Endothelial cell of umbilical vein (primary cell): ENCODE data around the gene PIEZO2. TPM values are rescaled to one million over a fixed set of nuclear protein-coding genes. Genes with fewer than 3 reads are reported as not detected.

Source experiments
- BruUV-seq: library from RNA; stranded (reverse); fragments of 400-500 nt; replicated peaks from 2 replicates; lab custom pipeline; 2021; lab: Mats Ljungman, UMichigan
- CTCF ChIA-PET: fragments of 300-600, 350-600 bp; sonication (Branson Sonifier 250); formaldehyde crosslinking; loops from one replicate; lab custom pipeline; 2021; ENCODE audit warnings: antibody characterized with exemption, inconsistent platforms; lab: Charles Lee
- POLR2A ChIA-PET: fragments of 300-600, 350-600 bp; sonication (Branson Sonifier 250); formaldehyde crosslinking; loops from one replicate; lab custom pipeline; 2021; ENCODE audit warnings: antibody characterized with exemption, inconsistent platforms; lab: Charles Lee
- DNase-seq: peaks from one replicate; pipeline ENCODE4 v3.0.0-alpha.2; 2011; ENCODE audit warnings: low read depth, low spot score
- FAIRE-seq: peaks from 2 replicates; lab custom pipeline; 2011; peaks lifted over from hg19 to GRCh38; lab: Jason Lieb, UNC
- H2AFZ ChIP-seq: 2 replicates; pipeline ENCODE4 v1.6.0; 2012; ENCODE audit warnings: low read depth, low read length, control low read depth, inconsistent platforms
- H3K27ac ChIP-seq: 2 replicates; pipeline ENCODE4 v1.5.1; 2011; ENCODE audit warnings: low read depth, mild to moderate bottlenecking, control low read depth, low read length, moderate library complexity; ENCODE audit not compliant: insufficient read depth
- H3K27me3 ChIP-seq, 2 experiments: 2 replicates each; pipeline versions ENCODE4 v1.6.0 to v1.6.1; 2011; ENCODE audit warnings: low read length in 2 of 2, mixed read lengths in 1 of 2; ENCODE audit not compliant: control insufficient read depth in 2 of 2, insufficient read depth in 2 of 2
- H3K36me3 ChIP-seq, 2 experiments: 2 replicates in 1 of 2; 3 replicates in 1 of 2; pipeline ENCODE4 v1.5.1; 2011; ENCODE audit warnings: low read length in 2 of 2, mild to moderate bottlenecking in 1 of 2, moderate library complexity in 1 of 2; ENCODE audit not compliant: control insufficient read depth in 2 of 2, insufficient read depth in 2 of 2; ENCODE audit errors: extremely low read depth in 1 of 2
- H3K4me1 ChIP-seq: 3 replicates; pipeline ENCODE4 v1.5.1; 2011; ENCODE audit warnings: mild to moderate bottlenecking, low read length; ENCODE audit not compliant: control insufficient read depth, insufficient read depth; ENCODE audit errors: extremely low read depth
- H3K4me2 ChIP-seq: 2 replicates; pipeline ENCODE4 v1.6.1; 2011; ENCODE audit warnings: low read length, control low read depth, mixed read lengths; ENCODE audit not compliant: insufficient read depth
- H3K4me3 ChIP-seq, 3 experiments: fragments of 200-600 bp in 1 of 3; sonication (generic), shearing (Covaris generic) in 1 of 3; replicated peaks in 1 of 3; 2 replicates each; pipeline ENCODE4 v1.5.1; 2011 to 2016; ENCODE audit warnings: control low read depth in 3 of 3, low read length in 3 of 3, mild to moderate bottlenecking in 2 of 3, inconsistent platforms in 1 of 3, low read depth in 1 of 3, moderate library complexity in 1 of 3; ENCODE audit not compliant: insufficient read depth in 1 of 3
- H3K79me2 ChIP-seq: 2 replicates; pipeline ENCODE4 v1.6.0; 2012; ENCODE audit warnings: low read length, inconsistent platforms; ENCODE audit not compliant: control insufficient read depth, insufficient read depth
- H3K9ac ChIP-seq: replicated peaks from 2 replicates; pipeline ENCODE3; 2011; ENCODE audit warnings: low read length, control low read depth; ENCODE audit not compliant: insufficient read depth; ENCODE audit errors: extremely low read depth
- H3K9me1 ChIP-seq: replicated peaks from 3 replicates; pipeline ENCODE4 v1.6.0; 2011; ENCODE audit warnings: mild to moderate bottlenecking, low read length; ENCODE audit not compliant: control insufficient read depth, insufficient read depth; ENCODE audit errors: extremely low read depth
- H3K9me3 ChIP-seq: replicated peaks from 2 replicates; pipeline ENCODE4 v1.5.1; 2012; ENCODE audit warnings: low read length, inconsistent platforms; ENCODE audit not compliant: control insufficient read depth, insufficient read depth
- H4K20me1 ChIP-seq: replicated peaks from 2 replicates; pipeline ENCODE3; 2011; ENCODE audit warnings: mild to moderate bottlenecking, low read length; ENCODE audit not compliant: control insufficient read depth, insufficient read depth; ENCODE audit errors: extremely low read depth
- EZH2 ChIP-seq: IDR thresholded peaks from 2 replicates; pipeline ENCODE4 v1.6.1; 2012; ENCODE audit warnings: borderline replicate concordance, low read depth, mild to moderate bottlenecking, moderate library complexity, low read length, inconsistent platforms; ENCODE audit not compliant: severe bottlenecking
- FOS ChIP-seq: IDR thresholded peaks from 2 replicates; pipeline ENCODE4 v1.6.1; 2011; ENCODE audit warnings: mild to moderate bottlenecking, low read length, moderate library complexity, borderline replicate concordance; ENCODE audit not compliant: insufficient read depth
- GATA2 ChIP-seq: IDR thresholded peaks from 2 replicates; pipeline ENCODE4 v1.7.0; 2011; ENCODE audit warnings: low read depth, mild to moderate bottlenecking, moderate library complexity, mixed read lengths, low read length; ENCODE audit not compliant: insufficient read length, insufficient read depth
- JUN ChIP-seq: IDR thresholded peaks from 2 replicates; pipeline ENCODE4 v1.6.1; 2011; ENCODE audit warnings: borderline replicate concordance, low read depth; ENCODE audit not compliant: insufficient read length, insufficient read depth
- MYC ChIP-seq: IDR thresholded peaks from one replicate; pipeline ENCODE4 v1.6.1; 2011; ENCODE audit warnings: mild to moderate bottlenecking, low read depth, low read length
- POLR2A ChIP-seq: IDR thresholded peaks from 2 replicates; pipeline ENCODE4 v1.6.1; 2012; ENCODE audit warnings: low read depth, mild to moderate bottlenecking, control low read depth, low read length
- POLR2AphosphoS5 ChIP-seq: IDR thresholded peaks from 2 replicates; pipeline ENCODE4 v1.6.1; 2012; ENCODE audit warnings: low read depth, mild to moderate bottlenecking, control low read depth, low read length, moderate library complexity; ENCODE audit not compliant: insufficient read depth
- dilution Hi-C: fragments of 300-500 bp; cut with MboI; formaldehyde crosslinking; loops from one replicate; pipeline ENCODE4 v1.15.0; 2019; ENCODE audit warnings: low sequenced_read_pairs; ENCODE audit not compliant: extremely low pct_ligation_motif_present
- intact Hi-C: fragments of 100-400 bp; cut with micrococcal nuclease; formaldehyde crosslinking; loops from one replicate; pipeline ENCODE4 v1.10.0; 2022
- polyA plus RNA-seq, 4 experiments: library from polyadenylated mRNA; depleted of rRNA in 3 of 4; stranded (reverse) in 3 of 4; unstranded in 1 of 4; fragments of >200 nt; gene quantifications; 2 replicates each; pipeline versions ENCODE4 v1.2.1 to v1.2.3, GENCODE V29; 2011 to 2012; ENCODE audit warnings: missing spikeins in 1 of 4
- total RNA-seq: library from RNA; stranded (reverse); gene quantifications from 2 replicates; pipeline ENCODE4 v1.2.3, GENCODE V29; 2021
- TF ChIP-seq, protein P1 (sequence below): IDR thresholded peaks from 2 replicates; pipeline ENCODE4 v1.6.1; 2011; ENCODE audit not compliant: insufficient read depth, insufficient read length
- TF ChIP-seq, protein P2 (sequence below), 2 donors: IDR thresholded peaks; 1 replicate in 1 of 2; 2 replicates in 1 of 2; pipeline ENCODE4 v1.5.1; 2011; ENCODE audit warnings: low read length in 2 of 2, mild to moderate bottlenecking in 2 of 2, moderate library complexity in 2 of 2, control low read depth in 1 of 2, inconsistent platforms in 1 of 2, low read depth in 1 of 2; ENCODE audit not compliant: insufficient read depth in 1 of 2; ENCODE audit errors: extremely low read depth in 1 of 2

PIEZO2 gene
- total and polyA plus RNA-seq, 2 donors (not counting 3 experiments of a cell fraction or from before 2014, with no cell fraction given) = 1.7 to 11.2 TPM

DNA sequence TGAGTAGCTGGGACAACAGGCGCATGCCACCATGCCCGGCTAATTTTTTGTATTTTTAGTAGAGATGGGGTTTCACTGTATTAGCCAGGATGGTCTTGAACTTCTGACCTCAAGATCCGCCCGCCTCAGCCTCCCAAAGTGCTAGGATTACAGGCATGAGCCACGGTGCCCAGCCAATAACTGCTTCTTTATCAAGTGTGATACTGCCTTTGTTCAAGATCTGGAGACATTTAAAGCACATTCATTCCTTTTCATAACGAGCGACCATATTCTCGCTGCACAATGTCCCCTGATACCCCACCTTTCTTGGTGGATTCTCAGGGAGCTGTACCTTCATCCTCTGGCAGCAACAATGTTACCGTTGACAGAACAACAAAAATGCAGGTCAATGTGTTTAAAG, 75.4 kb downstream of the PIEZO2 start:
- no TSS peak for BruUV-seq
- no peak for TF ChIP-seq MYC
- TF ChIP-seq, protein P1, sequence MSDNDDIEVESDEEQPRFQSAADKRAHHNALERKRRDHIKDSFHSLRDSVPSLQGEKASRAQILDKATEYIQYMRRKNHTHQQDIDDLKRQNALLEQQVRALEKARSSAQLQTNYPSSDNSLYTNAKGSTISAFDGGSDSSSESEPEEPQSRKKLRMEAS = no peak
- no peak for TF ChIP-seq GATA2
- TF ChIP-seq, protein P2, sequence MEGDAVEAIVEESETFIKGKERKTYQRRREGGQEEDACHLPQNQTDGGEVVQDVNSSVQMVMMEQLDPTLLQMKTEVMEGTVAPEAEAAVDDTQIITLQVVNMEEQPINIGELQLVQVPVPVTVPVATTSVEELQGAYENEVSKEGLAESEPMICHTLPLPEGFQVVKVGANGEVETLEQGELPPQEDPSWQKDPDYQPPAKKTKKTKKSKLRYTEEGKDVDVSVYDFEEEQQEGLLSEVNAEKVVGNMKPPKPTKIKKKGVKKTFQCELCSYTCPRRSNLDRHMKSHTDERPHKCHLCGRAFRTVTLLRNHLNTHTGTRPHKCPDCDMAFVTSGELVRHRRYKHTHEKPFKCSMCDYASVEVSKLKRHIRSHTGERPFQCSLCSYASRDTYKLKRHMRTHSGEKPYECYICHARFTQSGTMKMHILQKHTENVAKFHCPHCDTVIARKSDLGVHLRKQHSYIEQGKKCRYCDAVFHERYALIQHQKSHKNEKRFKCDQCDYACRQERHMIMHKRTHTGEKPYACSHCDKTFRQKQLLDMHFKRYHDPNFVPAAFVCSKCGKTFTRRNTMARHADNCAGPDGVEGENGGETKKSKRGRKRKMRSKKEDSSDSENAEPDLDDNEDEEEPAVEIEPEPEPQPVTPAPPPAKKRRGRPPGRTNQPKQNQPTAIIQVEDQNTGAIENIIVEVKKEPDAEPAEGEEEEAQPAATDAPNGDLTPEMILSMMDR (IDR thresholded peaks at IDR 0.05; ENCODE audit: extremely low read depth in 1 of 2, insufficient read depth in 1 of 2, low read depth in 1 of 2, low read length in 2 of 2) = no peak
- no peak for TF ChIP-seq POLR2AphosphoS5
- no peak for TF ChIP-seq EZH2
- TF ChIP-seq JUN = no peak
- TF ChIP-seq FOS = no peak
- no peak for TF ChIP-seq POLR2A
- Histone ChIP-seq H3K27me3 (peaks cover 0 to 2% of the 10 kb centered on the region in 2 experiments), H3K9ac (no peak overlapping the region), H3K9me3 (no peaks in the 10 kb centered on the region), H3K79me2 (no peaks in the 10 kb centered on the region), H3K4me3 (no peak overlapping the region), H3K9me1 (no peaks in the 10 kb centered on the region), H2AFZ (no peak overlapping the region), H4K20me1 (no peaks in the 10 kb centered on the region), H3K36me3 (no peaks in the 10 kb centered on the region), H3K27ac (no peak overlapping the region), H3K4me2 (no peak overlapping the region), H3K4me1 (no peaks in the 10 kb centered on the region)
- DNase-seq (no peak), FAIRE-seq (no peak)
- dilution Hi-C loops = no loop called here
- CTCF ChIA-PET = interaction anchor here (1.6 kb wide), 1 partner anchor 222 kb away, joined by 4 read pairs; no protein-coding TSS in a partner anchor
- intact Hi-C loops = no loop called here
- POLR2A ChIA-PET = no interaction called here
